Mammary microvascular endothelial cell (primary cell): ENCODE data around the gene TTYH2. TPM values are rescaled to one million over a fixed set of nuclear protein-coding genes. Genes with fewer than 3 reads are reported as not detected.

ENCODE experiments used
- total RNA-seq: library from RNA; depleted of rRNA; stranded (reverse); fragments of >200 nt; gene quantifications from 2 replicates; pipeline ENCODE4 v1.2.3, GENCODE V29; 2015

TTYH2 gene
- total RNA-seq = 0.20 and 0.25 TPM in 2 replicates

GRCh38 chr17:74212913-74213791 lies at the start of gene TTYH2:
Gene TTYH2 (plus strand): TSS chr17:74213571. CDS start chr17:74213588, 17 bp downstream.

DNA sequence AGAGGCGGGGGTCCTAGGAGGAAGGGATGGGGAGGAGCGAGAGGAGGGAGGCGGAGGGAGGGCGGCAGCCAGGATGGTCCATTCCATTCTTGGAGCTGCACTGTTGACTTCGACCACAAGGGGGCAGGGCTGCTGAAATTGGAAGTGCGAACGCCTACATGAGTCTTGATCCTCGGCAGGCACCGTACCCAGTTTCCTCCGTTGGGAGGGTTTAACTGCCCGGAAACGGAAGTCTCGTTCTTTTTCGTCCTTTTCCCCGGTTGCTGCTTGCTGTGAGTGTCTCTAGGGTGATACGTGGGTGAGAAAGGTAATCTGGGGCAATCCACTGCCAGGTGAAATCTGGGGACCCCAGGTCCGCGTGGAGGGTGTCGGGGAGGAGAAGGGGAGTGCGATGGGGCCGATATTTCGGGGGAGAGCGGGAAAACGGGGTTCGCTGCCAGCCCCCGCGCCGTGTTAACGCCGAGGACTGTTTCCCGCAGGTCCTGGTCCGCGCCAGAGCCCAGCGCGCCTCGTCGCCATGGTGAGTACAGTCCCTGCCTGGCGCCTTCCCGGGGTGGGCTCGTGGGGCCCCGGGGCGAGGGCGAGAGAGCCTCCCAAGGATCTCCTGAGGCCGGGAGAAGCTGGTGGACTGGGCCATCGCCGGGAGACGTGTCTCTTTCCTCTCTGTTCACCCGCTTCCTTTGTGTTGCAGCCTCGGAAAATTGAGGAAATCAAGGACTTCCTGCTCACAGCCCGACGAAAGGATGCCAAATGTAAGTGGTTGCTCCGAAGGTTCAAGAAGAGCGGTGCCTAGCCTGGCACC lies 9.7 kb upstream of the TTYH2 start, which contains the start of gene RPL38:
Gene RPL38, plus strand, starts transcription at position 240 of the 802 bp plus-strand sequence. Its CDS starts 278 bp downstream, at position 518.

GRCh38 chr17:74274060-74274708 lies 60.8 kb downstream of the TTYH2 start, which contains the start of gene DNAI2:
Gene DNAI2 (plus strand): TSS chr17:74274234. CDS start chr17:74281818, 7,584 bp downstream.

Other genes with a start within 250 kb of the TTYH2 start
- 443 and 550 TPM in 2 replicates for gene RPL38, start 9.9 kb upstream of the TTYH2 start, total RNA-seq
- gene DNAI2, start 60.7 kb downstream of the TTYH2 start, total RNA-seq = not detected in 2 replicates
- gene KIF19, start 112.7 kb downstream of the TTYH2 start, total RNA-seq = 4.9 and 5.0 TPM in 2 replicates
- gene BTBD17, start 148.3 kb downstream of the TTYH2 start, total RNA-seq = not detected in 2 replicates
- not detected in 2 replicates for gene GPR142, start 153.9 kb downstream of the TTYH2 start, total RNA-seq
- 0.30 TPM in 1 of 2 replicates, not detected in the other for gene GPRC5C, start 218.5 kb downstream of the TTYH2 start, total RNA-seq